ENCODE results near the gene IGDCC3. TPM values are rescaled to one million over a fixed set of nuclear protein-coding genes. Genes with fewer than 3 reads are reported as not detected.
A peak's percentile ranks its signal among the peaks of the same experiment; 100 is the strongest.

IGDCC3 gene
- total and polyA plus RNA-seq, 4 experiments from 2014 or later = not detected

DNA sequence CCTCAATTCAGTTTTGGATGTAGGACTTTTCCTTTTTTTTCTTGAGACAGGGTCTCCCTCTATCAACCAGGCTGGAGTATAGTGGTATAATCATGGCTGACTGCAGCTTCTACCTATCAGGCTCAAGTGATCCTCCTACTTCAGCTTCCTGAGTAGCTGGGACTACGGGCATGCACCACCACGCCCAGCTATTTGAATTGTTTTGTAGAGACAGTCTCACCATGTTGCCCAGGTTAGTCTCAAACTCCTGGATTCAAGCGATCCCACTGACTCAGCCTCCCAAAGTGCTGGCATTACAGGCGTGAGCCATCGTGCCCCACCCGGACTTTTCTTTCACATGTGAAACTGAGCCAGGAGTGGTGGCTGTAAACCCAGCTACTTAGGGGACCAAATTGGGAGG is 69.8 kb downstream of the IGDCC3 start:
- H3K27ac Mint-ChIP-seq = no peak overlapping the region
- DNase-seq = no peak
- H3K9me3 Mint-ChIP-seq = peaks cover 0 to 9% (median 0%) of the 10 kb centered on the region in 8 donors
- Histone ChIP-seq H3K27me3 (ENCODE audit: insufficient read depth, low read length) (no peaks in the 10 kb centered on the region), H3K4me1 (ENCODE audit: insufficient read depth, low read length) (peaks cover 16% of the 10 kb centered on the region), H3K36me3 (ENCODE audit: insufficient read depth, low read length) (no peaks in the 10 kb centered on the region), H3K9me3 (ENCODE audit: control insufficient read depth in 1 of 2, low read length in 2 of 2) (no peaks in the 10 kb centered on the region), H3K4me3 (ENCODE audit: low read length in 2 of 2) (no peak overlapping the region), H3K27ac (ENCODE audit: low read depth, low read length) (no peak overlapping the region)
- peaks cover 9 to 21% (median 16%) of the 10 kb centered on the region in 4 donors for H3K4me1 Mint-ChIP-seq
- ChIA-PET CTCF (ENCODE audit: partially characterized antibody) (interaction anchor here (1.2 to 1.4 kb wide), 2 partner anchors 9 to 11 kb away, joined by 3 read pairs; no protein-coding TSS in a partner anchor), POLR2A (ENCODE audit: partially characterized antibody) (interaction anchor here (1.0 kb wide), 1 partner anchor 10 kb away, joined by 3 read pairs; no protein-coding TSS in a partner anchor)
- no peak overlapping the region for H3K4me3 Mint-ChIP-seq
- peaks cover 0 to 7% of the 10 kb centered on the region in 2 donors for H3K36me3 Mint-ChIP-seq
- intact Hi-C loops (cut with micrococcal nuclease) = loop anchor here (10.0 kb wide), 1 partner anchor 1197 kb away; the partner anchor contains the start of genes RPL4 and ZWILCH
- peaks cover 0 to 2% of the 10 kb centered on the region in 2 donors for H3K27me3 Mint-ChIP-seq

DNA sequence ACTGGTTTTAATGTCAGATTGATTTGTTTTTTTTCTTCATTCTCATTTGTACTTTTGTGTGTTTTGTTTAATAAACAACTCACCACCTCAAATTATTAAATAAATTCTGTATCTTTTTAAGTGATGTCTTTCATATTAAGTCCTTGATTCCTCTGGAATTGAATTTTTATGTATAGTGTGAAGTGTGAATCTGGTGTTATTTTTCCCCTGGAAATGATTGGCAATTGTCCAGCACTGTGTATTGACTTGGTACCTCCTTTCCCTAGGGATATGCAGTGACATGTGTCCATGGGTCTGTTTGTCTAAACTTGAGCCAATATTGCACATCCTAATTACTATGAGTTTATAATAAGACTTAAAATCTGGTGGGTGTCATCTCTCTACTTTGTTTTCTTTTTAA is 71.3 kb downstream of the IGDCC3 start:
- CTCF ChIA-PET (ENCODE audit: partially characterized antibody) = interaction anchor here (0.9 to 3.5 kb wide), 2 partner anchors 20 to 77 kb away, joined by 3 to 24 read pairs; partner anchors contain the start of gene PARP16
- no peak overlapping the region for H3K4me3 ChIP-seq (ENCODE audit: low read length in 2 of 2)
- Mint-ChIP-seq H3K9me3 (peaks cover 0 to 9% (median 0%) of the 10 kb centered on the region in 8 donors), H3K27me3 (no peaks in the 10 kb centered on the region), H3K27ac (peak overlapping the region in 1 of 7 donors; percentile 100), H3K4me3 (peak overlapping the region in 2 of 8 donors; percentile 14 to 69), H3K36me3 (peaks cover 0 to 7% of the 10 kb centered on the region in 2 donors), H3K4me1 (peaks cover 9 to 21% (median 16%) of the 10 kb centered on the region in 4 donors)
- no peak overlapping the region for H3K27ac ChIP-seq (ENCODE audit: low read depth, low read length)
- peaks cover 16% of the 10 kb centered on the region for H3K4me1 ChIP-seq (ENCODE audit: insufficient read depth, low read length)
- POLR2A ChIA-PET (ENCODE audit: partially characterized antibody) = interaction anchor here (1.0 to 4.3 kb wide), 2 partner anchors 9 to 21 kb away, joined by 3 to 89 read pairs; partner anchors contain the start of gene PARP16
- H3K36me3 ChIP-seq (ENCODE audit: insufficient read depth, low read length) = no peaks in the 10 kb centered on the region
- intact Hi-C loops (cut with micrococcal nuclease) = loop anchor here (10.0 kb wide), 1 partner anchor 1198 kb away; the partner anchor contains the start of genes RPL4 and ZWILCH
- DNase-seq = no peak
- H3K27me3 ChIP-seq (ENCODE audit: insufficient read depth, low read length) = no peaks in the 10 kb centered on the region
- no peaks in the 10 kb centered on the region for H3K9me3 ChIP-seq (ENCODE audit: control insufficient read depth in 1 of 2, low read length in 2 of 2)

DNA sequence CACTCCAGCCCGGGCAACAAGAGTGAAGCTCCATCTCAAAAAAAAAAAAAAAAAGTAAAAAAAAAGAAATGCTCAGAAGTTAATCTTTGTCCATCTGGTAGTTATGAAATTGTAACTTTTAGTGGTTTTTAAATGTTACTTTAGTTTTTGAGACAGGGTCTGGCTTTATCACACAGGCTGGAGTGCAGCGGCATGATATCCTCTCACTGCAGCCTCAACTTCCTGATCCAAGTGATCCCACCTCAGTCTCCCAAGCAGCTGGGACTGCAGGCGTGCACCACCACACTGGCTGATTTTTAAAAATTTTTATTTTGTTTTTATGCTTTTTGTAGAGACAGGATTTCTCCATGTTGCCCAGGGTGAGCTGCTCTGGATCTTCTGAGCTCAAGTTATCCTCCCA is 72.0 kb downstream of the IGDCC3 start:
- CTCF ChIA-PET (ENCODE audit: partially characterized antibody) = interaction anchor here (0.9 to 3.5 kb wide), 3 partner anchors 19 to 120 kb away, joined by 3 to 24 read pairs (median 5); partner anchors contain the start of gene PARP16
- DNase-seq = no peak
- Histone ChIP-seq H3K4me1 (ENCODE audit: insufficient read depth, low read length) (peaks cover 16% of the 10 kb centered on the region), H3K4me3 (ENCODE audit: low read length in 2 of 2) (no peak overlapping the region), H3K36me3 (ENCODE audit: insufficient read depth, low read length) (no peaks in the 10 kb centered on the region), H3K27ac (ENCODE audit: low read depth, low read length) (no peak overlapping the region), H3K27me3 (ENCODE audit: insufficient read depth, low read length) (no peaks in the 10 kb centered on the region), H3K9me3 (ENCODE audit: control insufficient read depth in 1 of 2, low read length in 2 of 2) (no peaks in the 10 kb centered on the region)
- H3K36me3 Mint-ChIP-seq = peaks cover 0 to 7% of the 10 kb centered on the region in 2 donors
- H3K27ac Mint-ChIP-seq = peak overlapping the region in 3 of 7 donors; percentile 37 to 100 (median 98)
- peaks cover 9 to 22% (median 16%) of the 10 kb centered on the region in 4 donors for H3K4me1 Mint-ChIP-seq
- intact Hi-C loops (cut with micrococcal nuclease) = loop anchor here (10.0 kb wide), 1 partner anchor 1199 kb away; the partner anchor contains the start of genes RPL4 and ZWILCH
- H3K9me3 Mint-ChIP-seq = peaks cover 0 to 9% (median 0%) of the 10 kb centered on the region in 8 donors
- POLR2A ChIA-PET (ENCODE audit: partially characterized antibody) = interaction anchor here (1.0 to 4.3 kb wide), 5 partner anchors 8 to 411 kb away, joined by 3 to 89 read pairs (median 20); partner anchors contain the start of genes CLPX, PARP16 and RNU5A-1
- no peaks in the 10 kb centered on the region for H3K27me3 Mint-ChIP-seq
- H3K4me3 Mint-ChIP-seq = peak overlapping the region in 1 of 8 donors; percentile 36

DNA sequence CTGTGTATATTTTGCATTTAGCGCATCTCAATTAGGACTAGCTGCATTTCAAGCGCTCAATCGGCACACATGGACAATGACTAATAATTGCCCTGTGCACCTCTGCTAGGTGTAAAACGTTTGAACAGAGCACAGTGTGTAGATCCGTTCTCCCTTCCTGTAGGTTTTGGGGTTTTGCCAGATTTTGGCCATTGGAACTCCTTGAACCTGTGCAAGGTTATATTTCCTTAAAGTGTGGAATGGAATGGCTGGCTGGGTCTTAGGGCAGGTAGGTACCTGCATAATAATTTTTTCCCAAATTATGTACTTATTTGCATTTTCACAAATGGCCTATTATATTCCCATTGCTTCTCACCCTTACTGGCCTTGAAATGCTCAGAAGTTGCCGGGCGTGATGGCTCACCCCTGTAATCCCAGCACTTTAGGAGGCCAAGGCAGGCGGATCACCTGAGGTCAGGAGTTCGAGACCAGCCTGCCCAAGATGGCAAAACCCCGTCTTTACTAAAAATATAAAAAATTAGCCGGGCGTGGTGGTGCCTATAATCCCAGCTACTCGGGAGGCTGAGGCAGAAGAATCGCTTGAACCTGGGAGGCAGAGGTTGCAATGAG is 72.5 kb downstream of the IGDCC3 start:
- Mint-ChIP-seq H3K36me3 (peaks cover 0 to 9% of the 10 kb centered on the region in 2 donors), H3K4me1 (peaks cover 14 to 27% (median 20%) of the 10 kb centered on the region in 4 donors), H3K4me3 (peak overlapping the region; percentile 91 to 98 (median 95)), H3K27me3 (no peaks in the 10 kb centered on the region), H3K27ac (peak overlapping the region; percentile 96 to 100 (median 99)), H3K9me3 (peaks cover 0 to 9% (median 0%) of the 10 kb centered on the region in 8 donors)
- Histone ChIP-seq H3K9me3 (ENCODE audit: control insufficient read depth in 1 of 2, low read length in 2 of 2) (no peaks in the 10 kb centered on the region), H3K27me3 (ENCODE audit: insufficient read depth, low read length) (no peaks in the 10 kb centered on the region), H3K4me3 (ENCODE audit: low read length in 2 of 2) (peak overlapping the region; percentile 49 to 54), H3K36me3 (ENCODE audit: insufficient read depth, low read length) (no peaks in the 10 kb centered on the region), H3K27ac (ENCODE audit: low read depth, low read length) (peak overlapping the region; percentile 92), H3K4me1 (ENCODE audit: insufficient read depth, low read length) (peaks cover 17% of the 10 kb centered on the region)
- DNase-seq = no peak
- ChIA-PET POLR2A (ENCODE audit: partially characterized antibody) (interaction anchor here (0.6 to 4.3 kb wide), 26 partner anchors 7 to 917 kb away, joined by 3 to 89 read pairs (median 3); partner anchors contain the start of genes CLPX, PARP16, PDCD7 and RAB11A), CTCF (ENCODE audit: partially characterized antibody) (interaction anchor here (0.7 to 3.5 kb wide), 8 partner anchors 10 to 119 kb away, joined by 3 to 24 read pairs (median 3); partner anchors contain the start of gene PARP16)
- intact Hi-C loops (cut with micrococcal nuclease) = loop anchor here (10.0 kb wide), 1 partner anchor 1200 kb away; the partner anchor contains the start of genes RPL4 and ZWILCH

DNA sequence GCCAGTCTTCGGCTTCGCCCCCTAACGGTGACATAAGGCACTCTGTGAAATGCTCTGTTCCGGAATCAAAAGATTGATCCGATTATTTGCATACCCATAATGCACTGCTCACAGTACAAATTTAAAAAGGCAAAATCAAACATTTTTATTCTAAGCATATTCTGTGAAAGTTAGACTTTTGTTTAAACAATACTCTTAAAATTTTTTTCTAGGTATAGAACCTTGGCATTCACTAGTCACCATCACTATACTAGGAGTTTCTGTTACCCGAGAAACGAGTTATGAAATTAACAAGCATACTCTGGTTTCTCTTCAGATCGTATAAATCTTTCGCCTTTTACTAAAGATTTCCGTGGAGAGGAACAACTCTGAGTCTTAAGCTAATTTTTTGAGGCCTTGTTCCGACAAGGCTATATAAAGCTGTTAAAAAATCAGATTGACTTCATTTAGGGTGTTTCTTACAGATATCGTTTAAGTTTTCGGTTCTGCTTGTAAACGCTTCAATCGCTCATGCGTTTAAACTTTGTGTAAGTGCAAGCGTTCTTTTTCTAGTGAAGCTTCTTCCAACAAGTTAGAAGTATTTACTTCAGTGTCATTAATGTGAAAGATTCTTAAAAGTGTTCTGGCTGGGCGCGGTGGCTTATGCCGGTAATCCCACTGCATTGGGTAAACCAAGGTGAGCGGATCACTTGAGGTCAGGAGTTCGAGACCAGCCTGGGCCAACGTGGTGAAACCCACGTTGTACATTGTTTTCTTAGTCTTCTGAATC is 73.2 kb downstream of the IGDCC3 start, which contains the start of gene RNU5B-1:
Gene RNU5B-1, plus strand, starts transcription at position 297 of the 769 bp plus-strand sequence.
- no peaks in the 10 kb centered on the region for H3K36me3 ChIP-seq (ENCODE audit: insufficient read depth, low read length)
- CTCF ChIA-PET (ENCODE audit: partially characterized antibody) = interaction anchor here (0.7 to 3.5 kb wide), 7 partner anchors 10 to 119 kb away, joined by 3 to 24 read pairs (median 3); partner anchors contain the start of gene PARP16
- peak within 1 kb of the TSS; percentile 91 to 98 (median 95) for H3K4me3 Mint-ChIP-seq
- H3K27me3 ChIP-seq (ENCODE audit: insufficient read depth, low read length) = no peaks in the 10 kb centered on the region
- H3K4me3 ChIP-seq (ENCODE audit: low read length in 2 of 2) = peak within 1 kb of the TSS; percentile 61 to 73
- H3K9me3 ChIP-seq (ENCODE audit: control insufficient read depth in 1 of 2, low read length in 2 of 2) = no peaks in the 10 kb centered on the region
- POLR2A ChIA-PET (ENCODE audit: partially characterized antibody) = interaction anchor here (0.6 to 4.3 kb wide), 26 partner anchors 9 to 917 kb away, joined by 3 to 89 read pairs (median 4); partner anchors contain the start of genes CLPX, PARP16, PDCD7 and RAB11A
- peaks cover 0 to 10% of the 10 kb centered on the region in 2 donors for H3K36me3 Mint-ChIP-seq
- peak within 1 kb of the TSS; percentile 92 for H3K27ac ChIP-seq (ENCODE audit: low read depth, low read length)
- intact Hi-C loops (cut with micrococcal nuclease) = loop anchor here (1.0 to 10.0 kb wide), 4 partner anchors 8 to 1200 kb away; partner anchors contain the start of genes CLPX, PARP16, RNU5A-1 and RPL4
- H3K4me1 Mint-ChIP-seq = peaks cover 19 to 34% (median 26%) of the 10 kb centered on the region in 4 donors
- peaks cover 24% of the 10 kb centered on the region for H3K4me1 ChIP-seq (ENCODE audit: insufficient read depth, low read length)
- H3K27ac Mint-ChIP-seq = peak within 1 kb of the TSS; percentile 96 to 100 (median 99)
- H3K27me3 Mint-ChIP-seq = no peaks in the 10 kb centered on the region
- peaks cover 0 to 9% (median 0%) of the 10 kb centered on the region in 8 donors for H3K9me3 Mint-ChIP-seq
- peak; percentile 85 to 92 (median 91) for DNase-seq

DNA sequence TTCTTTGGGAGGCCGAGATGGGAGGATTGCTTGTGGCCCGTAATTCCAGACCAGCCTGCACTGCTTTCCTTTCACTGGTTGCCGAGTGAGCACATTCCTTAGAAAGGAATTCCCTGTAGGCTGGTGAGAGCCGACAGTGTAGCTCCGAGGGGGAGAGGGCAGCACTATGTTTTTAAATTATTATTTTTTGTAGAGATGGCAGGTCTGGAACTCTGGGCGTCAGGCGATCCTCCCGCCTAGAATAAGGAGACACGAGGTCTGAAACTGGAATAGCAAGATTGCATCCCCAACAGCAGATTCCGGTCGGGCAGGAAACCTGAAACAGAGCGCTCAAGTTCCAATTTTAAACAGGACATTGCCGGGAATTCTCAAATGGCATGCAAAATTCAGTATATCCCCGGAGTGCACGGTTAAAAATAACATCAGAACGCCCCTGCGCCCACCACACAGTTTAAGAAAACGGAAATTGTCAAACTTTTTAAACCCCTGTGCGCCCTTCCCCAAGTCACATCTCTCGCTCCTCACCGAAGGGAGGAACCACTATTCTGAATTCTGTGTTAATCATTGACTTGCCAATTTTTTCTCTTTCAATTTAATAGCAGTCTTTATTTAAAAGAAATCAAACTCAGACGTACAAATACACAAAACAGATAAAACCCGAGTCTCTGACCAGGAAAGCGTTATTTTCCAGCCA is 74.0 kb downstream of the IGDCC3 start:
- peak overlapping the region; percentile 61 to 73 for H3K4me3 ChIP-seq (ENCODE audit: low read length in 2 of 2)
- no peaks in the 10 kb centered on the region for H3K27me3 Mint-ChIP-seq

More for the DNA sequence above, 74.0 kb downstream of the IGDCC3 start:
- Histone ChIP-seq H3K9me3 (ENCODE audit: control insufficient read depth in 1 of 2, low read length in 2 of 2) (no peaks in the 10 kb centered on the region), H3K4me1 (ENCODE audit: insufficient read depth, low read length) (peaks cover 31% of the 10 kb centered on the region), H3K27ac (ENCODE audit: low read depth, low read length) (peak overlapping the region; percentile 92), H3K36me3 (ENCODE audit: insufficient read depth, low read length) (no peaks in the 10 kb centered on the region), H3K27me3 (ENCODE audit: insufficient read depth, low read length) (no peaks in the 10 kb centered on the region)
- peaks cover 0 to 10% of the 10 kb centered on the region in 2 donors for H3K36me3 Mint-ChIP-seq
- DNase-seq = no peak
- intact Hi-C loops (cut with micrococcal nuclease) = loop anchor here (1.0 to 10.0 kb wide), 4 partner anchors 8 to 1201 kb away; partner anchors contain the start of genes CLPX, PARP16, RNU5A-1 and RPL4
- peaks cover 0 to 9% (median 0%) of the 10 kb centered on the region in 8 donors for H3K9me3 Mint-ChIP-seq
- peak overlapping the region; percentile 91 to 98 (median 95) for H3K4me3 Mint-ChIP-seq
- CTCF ChIA-PET (ENCODE audit: partially characterized antibody) = interaction anchor here (3.5 kb wide), 1 partner anchor 17 kb away, joined by 24 read pairs; the partner anchor contains the start of gene PARP16
- H3K4me1 Mint-ChIP-seq = peaks cover 22 to 39% (median 29%) of the 10 kb centered on the region in 4 donors
- H3K27ac Mint-ChIP-seq = peak overlapping the region; percentile 96 to 100 (median 99)
- POLR2A ChIA-PET (ENCODE audit: partially characterized antibody) = interaction anchor here (0.7 to 4.3 kb wide), 21 partner anchors 8 to 916 kb away, joined by 3 to 89 read pairs (median 4); partner anchors contain the start of genes CLPX, PARP16, PDCD7 and RAB11A

All from CD4-positive, alpha-beta memory T cell (primary cell).